Esophagus squamous epithelium (tissue), 5 donors: Measurements from ENCODE around the gene ANKRD11. TPM values are rescaled to one million over a fixed set of nuclear protein-coding genes. Genes with fewer than 3 reads are reported as not detected.
A peak's percentile ranks its signal among the peaks of the same experiment; 100 is the strongest.

Source experiments
- DNase-seq: peaks from one replicate; lab custom pipeline; 2025; lab: John Stamatoyannopoulos, UW
- H3K27ac ChIP-seq, 4 donors: fragments of 200-600 bp; sonication (generic); one replicate each; pipeline ENCODE4 v1.5.1; 2016 to 2019; ENCODE audit warnings: mild to moderate bottlenecking in 1 of 4
- H3K27me3 ChIP-seq, 4 donors: fragments of 200-600 bp; sonication (generic); 1 replicate in 3 of 4; 2 replicates in 1 of 4; pipeline versions ENCODE4 v1.5.1 to v1.6.0; 2017 to 2021; ENCODE audit warnings: antibody characterized with exemption in 1 of 4
- H3K36me3 ChIP-seq, 3 donors: fragments of 200-600 bp; sonication (generic); one replicate each; pipeline ENCODE4 v1.5.1; 2016 to 2019
- H3K4me1 ChIP-seq, 3 donors: fragments of 200-600 bp; sonication (generic); one replicate each; pipeline ENCODE4 v1.5.1; 2017 to 2019
- H3K4me3 ChIP-seq, 4 donors: fragments of 200-600 bp; sonication (generic); 1 replicate in 3 of 4; 2 replicates in 1 of 4; pipeline ENCODE4 v1.5.1; 2016 to 2019; ENCODE audit warnings: mild to moderate bottlenecking in 2 of 4, moderate library complexity in 1 of 4
- H3K9me3 ChIP-seq, 3 donors: fragments of 200-600 bp; sonication (generic); one replicate each; pipeline ENCODE4 v1.5.1; 2016 to 2019
- POLR2A ChIP-seq, 4 donors: fragments of 450-650 bp; IDR thresholded peaks; one replicate each; pipeline ENCODE4 v1.6.1; 2017; ENCODE audit warnings: antibody characterized with exemption in 4 of 4, mild to moderate bottlenecking in 4 of 4, moderate library complexity in 3 of 4
- WGBS, 2 donors: methylation state at CpG; one replicate each; pipeline ENCODE4 v1.1.5; 2018; 5-methylcytosine and 5-hydroxymethylcytosine counted together
- intact Hi-C: fragments of 100-400 bp; cut with DNase I; formaldehyde crosslinking; loops from one replicate; pipeline ENCODE4 v1.15.0; 2022
- total RNA-seq, 4 donors: library from RNA; depleted of rRNA; stranded (reverse); fragments of >200 nt; gene quantifications; one replicate each; pipeline ENCODE4 v1.1.0, GENCODE V29; 2016
- TF ChIP-seq, protein P1 (sequence below), 6 experiments: fragments of 450-650 bp in 4 of 6; fragments of 200-600 bp in 2 of 6; sonication (generic) in 2 of 6; IDR thresholded peaks; one replicate each; pipeline ENCODE4 v1.5.1; 2016 to 2019; ENCODE audit warnings: antibody characterized with exemption in 6 of 6, mild to moderate bottlenecking in 4 of 6, moderate library complexity in 4 of 6
- donor health status: DM: yes; HTN: yes; CAD: no.

Gene ANKRD11
- total RNA-seq, 4 donors from 2014 or later, result 51.0 to 72.7 (median 66.9) TPM

- H3K27me3 ChIP-seq, result no peaks in the 10 kb centered on the region
- H3K4me1 ChIP-seq, result peaks cover 38 to 86% (median 64%) of the 10 kb centered on the region in 3 donors
- H3K4me3 ChIP-seq, result peak overlapping the region in 1 of 4 donors; percentile 19
- H3K9me3 ChIP-seq, result no peaks in the 10 kb centered on the region
- intact Hi-C loops, result no loop called here
- peak overlapping the region; percentile 73 to 82 (median 76) for H3K27ac ChIP-seq
- DNase-seq, result no peak
- 11 to 20% methylated on average over 12 to 14 of the region's 18 CpGs for WGBS, 2 donors
- H3K36me3 ChIP-seq, result peaks cover 0 to 6% (median 0%) of the 10 kb centered on the region in 3 donors
- TF ChIP-seq, protein P1, sequence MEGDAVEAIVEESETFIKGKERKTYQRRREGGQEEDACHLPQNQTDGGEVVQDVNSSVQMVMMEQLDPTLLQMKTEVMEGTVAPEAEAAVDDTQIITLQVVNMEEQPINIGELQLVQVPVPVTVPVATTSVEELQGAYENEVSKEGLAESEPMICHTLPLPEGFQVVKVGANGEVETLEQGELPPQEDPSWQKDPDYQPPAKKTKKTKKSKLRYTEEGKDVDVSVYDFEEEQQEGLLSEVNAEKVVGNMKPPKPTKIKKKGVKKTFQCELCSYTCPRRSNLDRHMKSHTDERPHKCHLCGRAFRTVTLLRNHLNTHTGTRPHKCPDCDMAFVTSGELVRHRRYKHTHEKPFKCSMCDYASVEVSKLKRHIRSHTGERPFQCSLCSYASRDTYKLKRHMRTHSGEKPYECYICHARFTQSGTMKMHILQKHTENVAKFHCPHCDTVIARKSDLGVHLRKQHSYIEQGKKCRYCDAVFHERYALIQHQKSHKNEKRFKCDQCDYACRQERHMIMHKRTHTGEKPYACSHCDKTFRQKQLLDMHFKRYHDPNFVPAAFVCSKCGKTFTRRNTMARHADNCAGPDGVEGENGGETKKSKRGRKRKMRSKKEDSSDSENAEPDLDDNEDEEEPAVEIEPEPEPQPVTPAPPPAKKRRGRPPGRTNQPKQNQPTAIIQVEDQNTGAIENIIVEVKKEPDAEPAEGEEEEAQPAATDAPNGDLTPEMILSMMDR (IDR thresholded peaks at IDR 0.05), result no peak
- no peak for TF ChIP-seq POLR2A (IDR thresholded peaks at IDR 0.05)
Observed at GRCh38 chr16:89325861-89326471, 164.4 kb downstream of the ANKRD11 start.

DNA sequence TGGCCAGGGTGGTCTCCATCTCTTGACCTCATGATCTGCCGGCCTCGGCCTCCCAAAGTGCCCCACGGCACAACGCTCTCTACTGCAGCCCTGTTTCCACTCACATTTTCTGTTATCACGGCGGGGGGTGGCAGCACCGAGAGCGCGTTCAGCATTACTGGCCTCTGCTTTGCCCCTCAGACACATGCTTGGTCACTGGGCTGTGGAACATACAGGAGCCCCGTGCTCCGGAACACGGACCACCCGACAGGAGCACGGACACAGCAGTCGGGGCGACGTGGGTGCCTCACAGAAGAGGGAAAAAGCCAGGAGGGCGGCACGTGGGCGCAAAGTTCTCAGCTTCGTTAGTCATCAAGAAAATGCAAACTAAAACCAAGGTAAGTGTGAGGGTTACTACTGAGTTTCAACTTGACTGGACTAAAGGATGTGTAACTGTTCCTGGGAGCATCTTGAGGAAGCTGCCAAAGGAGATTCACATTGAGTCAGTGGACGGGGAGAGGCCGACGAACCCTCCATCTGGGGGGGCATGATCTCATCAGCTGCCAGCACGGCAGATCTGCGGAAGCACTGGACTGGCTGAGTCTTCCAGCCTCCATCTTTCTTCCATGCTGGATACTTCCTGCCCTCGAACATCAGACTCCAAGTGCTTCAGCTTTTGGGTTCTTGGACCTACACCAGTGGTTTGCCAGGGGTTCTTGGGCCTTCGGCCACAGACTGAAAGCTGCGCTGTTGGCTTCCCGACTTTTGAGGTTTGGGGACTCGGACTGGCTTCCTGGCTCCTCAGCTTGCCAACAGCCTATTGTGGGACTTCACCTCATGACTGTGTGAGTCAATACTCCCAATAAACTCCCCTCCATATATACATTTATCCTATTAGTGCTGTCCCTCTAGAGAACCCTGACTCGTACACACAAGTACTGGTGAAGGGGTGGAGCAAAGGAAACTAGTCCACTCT, 166.0 kb downstream of the ANKRD11 start:
- TF ChIP-seq, protein P1 (IDR thresholded peaks at IDR 0.05), result no peak
- TF ChIP-seq POLR2A (IDR thresholded peaks at IDR 0.05), result no peak
- no peak overlapping the region for H3K4me3 ChIP-seq
- no peaks in the 10 kb centered on the region for H3K27me3 ChIP-seq
- 71 to 82% methylated on average over 14 to 23 of the region's 32 CpGs for WGBS, 2 donors
- H3K4me1 ChIP-seq, result peaks cover 55 to 86% (median 73%) of the 10 kb centered on the region in 3 donors
- no peak for DNase-seq
- intact Hi-C loops, result no loop called here
- H3K36me3 ChIP-seq, result peaks cover 0 to 6% (median 0%) of the 10 kb centered on the region in 3 donors
- peak overlapping the region in 3 of 4 donors; percentile 4 to 77 (median 75) for H3K27ac ChIP-seq
- no peaks in the 10 kb centered on the region for H3K9me3 ChIP-seq

GRCh38 chr16:89323120-89323960, 167.0 kb downstream of the ANKRD11 start:
- Histone ChIP-seq H3K27ac (peak overlapping the region in 2 of 4 donors; percentile 4 to 31), H3K27me3 (no peaks in the 10 kb centered on the region), H3K36me3 (peaks cover 0 to 3% (median 0%) of the 10 kb centered on the region in 3 donors), H3K4me1 (peaks cover 63 to 92% (median 83%) of the 10 kb centered on the region in 3 donors), H3K9me3 (no peaks in the 10 kb centered on the region), H3K4me3 (no peak overlapping the region)
- DNase-seq, result no peak
- WGBS, 2 donors, result 88 to 89% methylated on average over 8 to 12 of the region's 26 CpGs
- intact Hi-C loops, result no loop called here
- no peak for TF ChIP-seq POLR2A (IDR thresholded peaks at IDR 0.05)
- TF ChIP-seq, protein P1 (IDR thresholded peaks at IDR 0.05), result no peak

GRCh38 chr16:89322321-89323119, 167.8 kb downstream of the ANKRD11 start:
- no peaks in the 10 kb centered on the region for H3K36me3 ChIP-seq
- H3K4me3 ChIP-seq, result no peak overlapping the region
- 57 to 68% methylated on average over 12 to 15 of the region's 19 CpGs for WGBS, 2 donors
- intact Hi-C loops, result no loop called here
- H3K4me1 ChIP-seq, result peaks cover 71 to 100% (median 91%) of the 10 kb centered on the region in 3 donors
- TF ChIP-seq POLR2A (IDR thresholded peaks at IDR 0.05), result no peak
- no peak for DNase-seq
- no peaks in the 10 kb centered on the region for H3K27me3 ChIP-seq
- peak overlapping the region; percentile 60 to 83 (median 76) for H3K27ac ChIP-seq
- H3K9me3 ChIP-seq, result no peaks in the 10 kb centered on the region
